Measurements from ENCODE around the gene EFCAB9.

DNA sequence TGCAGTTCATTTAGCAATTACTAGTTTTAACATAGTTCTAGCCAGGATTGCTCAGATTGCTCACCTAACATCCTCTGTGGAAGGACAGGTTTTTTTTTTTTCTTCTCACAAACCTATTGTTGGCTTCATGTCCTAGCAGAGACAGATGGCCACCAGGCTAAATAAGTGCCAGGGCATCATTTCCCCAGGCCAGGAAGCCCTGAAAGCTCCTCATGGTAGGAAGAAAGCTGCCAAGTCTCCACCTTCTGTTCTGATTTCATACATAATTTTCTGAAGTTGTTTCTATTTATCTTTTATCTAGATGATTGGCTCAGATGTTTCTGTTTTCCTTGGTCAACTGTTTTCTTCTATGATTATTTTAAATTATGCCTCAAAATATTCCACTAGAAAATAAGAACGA lies 31.0 kb downstream of the EFCAB9 start:
- TF ChIP-seq POLR2A (IDR thresholded peaks at IDR 0.05) (no peak), CTCF (IDR thresholded peaks at IDR 0.05) (no peak)

Measured in ovary (tissue), 3 donors.